ENCODE measurements around the gene DOCK4. TPM values are rescaled to one million over a fixed set of nuclear protein-coding genes. Genes with fewer than 3 reads are reported as not detected.

Gene DOCK4
- total and polyA plus RNA-seq, 2 of the 8 experiments (the other 6 are each of a cell fraction or from before 2014, with no cell fraction given): 5.1 to 23.6 TPM

GRCh38 chr7:112233048-112233697 is 27.0 kb upstream of the DOCK4 start:
- no peak overlapping the region for H2AFZ ChIP-seq (ENCODE audit: low read length)
- H3K4me3 ChIP-seq (ENCODE audit: extremely low read depth in 1 of 4, insufficient read depth in 2 of 4, low read depth in 3 of 4, low read length in 4 of 4): no peak overlapping the region
- DNase-seq (ENCODE audit: low read depth in 1 of 2, low spot score in 2 of 2) (no peak), FAIRE-seq (no peak)
- CTCF ChIA-PET (ENCODE audit: partially characterized antibody): no interaction called here
- H3K27ac ChIP-seq (ENCODE audit: low read depth, low read length): no peak overlapping the region
- H4K8ac ChIP-seq (ENCODE audit: extremely low read depth, insufficient read depth, low read length): no peak overlapping the region
- H3K18ac ChIP-seq (ENCODE audit: extremely low read depth, low read length): peak overlapping the region; percentile 52; the same call in 1 of the 2 replicates
- H3K36me3 ChIP-seq (ENCODE audit: control insufficient read depth in 2 of 4, insufficient read depth in 4 of 4, low read length in 3 of 4): no peaks in the 10 kb centered on the region
- H4K91ac ChIP-seq (replicated peaks; ENCODE audit: insufficient read length, low read length): no peak overlapping the region
- peak overlapping the region; percentile 78 for H3K4ac ChIP-seq (replicated peaks; ENCODE audit: insufficient read length, low read depth, low read length)
- no peak overlapping the region for H2BK120ac ChIP-seq (replicated peaks; ENCODE audit: low read depth, low read length)
- no peaks in the 10 kb centered on the region; the same call in 1 of the 2 replicates for H3K79me1 ChIP-seq (ENCODE audit: low read depth, low read length)
- no peak overlapping the region for H3K56ac ChIP-seq (replicated peaks; ENCODE audit: insufficient read length, low read depth, low read length)
- POLR2A ChIA-PET (ENCODE audit: partially characterized antibody): no interaction called here
- H3K9ac ChIP-seq (replicated peaks in 1 of 4; ENCODE audit: extremely low read depth in 1 of 4, low read depth in 3 of 4, low read length in 3 of 4): no peak overlapping the region
- H2AK5ac ChIP-seq (ENCODE audit: low read depth, low read length): peak overlapping the region; percentile 71; the same call in 1 of the 2 replicates
- H2BK5ac ChIP-seq (ENCODE audit: low read depth, low read length): no peak overlapping the region
- H2BK20ac ChIP-seq (ENCODE audit: low read length): no peak overlapping the region
- no peaks in the 10 kb centered on the region for H3K27me3 ChIP-seq (replicated peaks in 1 of 4; ENCODE audit: control insufficient read depth in 3 of 4, extremely low read depth in 1 of 4, insufficient read depth in 3 of 4, low read length in 3 of 4)
- peaks cover 0 to 4% of the 10 kb centered on the region in 2 experiments for H4K20me1 ChIP-seq (replicated peaks in 1 of 2; ENCODE audit: control insufficient read depth in 1 of 2, insufficient read depth in 2 of 2, low read length in 2 of 2)
- peaks cover 0 to 40% of the 10 kb centered on the region in 2 experiments; a peak in 2 of 4 replicates for H3K79me2 ChIP-seq (ENCODE audit: control insufficient read depth in 1 of 2, insufficient read depth in 2 of 2, low read length in 2 of 2)
- no peak overlapping the region for H4K5ac ChIP-seq (ENCODE audit: insufficient read length, low read depth, low read length)
- no peaks in the 10 kb centered on the region for H3K23me2 ChIP-seq (ENCODE audit: low read depth, low read length)
- 83% methylated on average over 3 of the region's 3 CpGs; no CpG with 5 or more reads in 1 of the 2 experiments for WGBS, 2 experiments (ENCODE audit: extremely low coverage in 1 of 2, insufficient coverage in 1 of 2, insufficient read length in 1 of 2, insufficient replicate concordance in 2 of 2, low coverage in 1 of 2, low lambda C conversion rate in 2 of 2, missing lambda C conversion rate in 1 of 2)
- no peak overlapping the region for H3K4me2 ChIP-seq (ENCODE audit: insufficient read depth in 1 of 2, low read depth in 2 of 2, low read length in 2 of 2)
- no peak overlapping the region for H3K14ac ChIP-seq (ENCODE audit: insufficient read length)
- no peaks in the 10 kb centered on the region for H3K4me1 ChIP-seq (replicated peaks in 1 of 4; ENCODE audit: control insufficient read depth in 3 of 4, insufficient read depth in 4 of 4, low read length in 3 of 4)
- no peaks in the 10 kb centered on the region for H3K9me3 ChIP-seq (ENCODE audit: insufficient read depth in 2 of 2, low read depth in 1 of 2, low read length in 1 of 2)
- H3K23ac ChIP-seq (ENCODE audit: insufficient read length): peak overlapping the region; percentile 83
- no peak overlapping the region; the same call in 1 of the 2 replicates for H2BK12ac ChIP-seq (ENCODE audit: low read depth, low read length)
- no peak overlapping the region for H2BK15ac ChIP-seq (ENCODE audit: low read length)
- TF ChIP-seq ZNF274 (IDR thresholded peaks at IDR 0.05; ENCODE audit: borderline replicate concordance, extremely low read depth, low read length) (no peak), ATF3 (IDR thresholded peaks at IDR 0.05; ENCODE audit: insufficient read depth, low read depth, low read length) (no peak)

Data from H1 (cell line).